Endothelial cell of umbilical vein (primary cell): ENCODE measurements around the gene SLC39A11.

ENCODE experiments used
- CTCF ChIP-seq, 2 donors: IDR thresholded peaks; 1 replicate in 1 of 2; 2 replicates in 1 of 2; pipeline ENCODE4 v1.5.1; 2011; ENCODE audit warnings: low read length in 2 of 2, mild to moderate bottlenecking in 2 of 2, moderate library complexity in 2 of 2, control low read depth in 1 of 2, inconsistent platforms in 1 of 2, low read depth in 1 of 2; ENCODE audit not compliant: insufficient read depth in 1 of 2; ENCODE audit errors: extremely low read depth in 1 of 2
- GATA2 ChIP-seq: IDR thresholded peaks from 2 replicates; pipeline ENCODE4 v1.7.0; 2011; ENCODE audit warnings: low read depth, mild to moderate bottlenecking, moderate library complexity, mixed read lengths, low read length; ENCODE audit not compliant: insufficient read length, insufficient read depth
- JUN ChIP-seq: IDR thresholded peaks from 2 replicates; pipeline ENCODE4 v1.6.1; 2011; ENCODE audit warnings: borderline replicate concordance, low read depth; ENCODE audit not compliant: insufficient read length, insufficient read depth
- POLR2A ChIP-seq: IDR thresholded peaks from 2 replicates; pipeline ENCODE4 v1.6.1; 2012; ENCODE audit warnings: low read depth, mild to moderate bottlenecking, control low read depth, low read length

- no peak for TF ChIP-seq JUN
- no peak for TF ChIP-seq CTCF (IDR thresholded peaks at IDR 0.05; ENCODE audit: extremely low read depth in 1 of 2, insufficient read depth in 1 of 2, low read depth in 1 of 2, low read length in 2 of 2)
- TF ChIP-seq POLR2A = no peak
- TF ChIP-seq GATA2 = no peak
These were observed 331.1 kb downstream of the SLC39A11 start for GRCh38 chr17:72761431-72761830.
